ENCODE results near the gene C2orf49. TPM values are rescaled to one million over a fixed set of nuclear protein-coding genes. Genes with fewer than 3 reads are reported as not detected.

C2orf49 gene
- total and polyA plus RNA-seq, 2 donors (not counting 3 experiments of a cell fraction or from before 2014, with no cell fraction given): 4.6 to 15.0 TPM

- no peaks in the 10 kb centered on the region for H3K27me3 ChIP-seq (ENCODE audit: control insufficient read depth in 2 of 2, insufficient read depth in 2 of 2, low read length in 2 of 2)
- intact Hi-C loops (cut with micrococcal nuclease) (loop anchor here (1.0 kb wide), 1 partner anchor 9 kb away; no protein-coding TSS in a partner anchor), dilution Hi-C loops (cut with MboI; ENCODE audit: extremely low pct_ligation_motif_present, low sequenced_read_pairs) (no loop called here)
- POLR2A ChIA-PET: interaction anchor here (1.2 to 2.1 kb wide), 2 partner anchors 9 to 12 kb away, joined by 4 to 9 read pairs; no protein-coding TSS in a partner anchor
- H3K4me3 ChIP-seq (replicated peaks in 1 of 3; ENCODE audit: insufficient read depth in 1 of 3, low read depth in 1 of 3, low read length in 3 of 3): no peak overlapping the region
- H3K9me1 ChIP-seq (replicated peaks; ENCODE audit: control insufficient read depth, extremely low read depth, insufficient read depth, low read length): no peaks in the 10 kb centered on the region
- TF ChIP-seq FOS (IDR thresholded peaks at IDR 0.05; ENCODE audit: borderline replicate concordance, insufficient read depth, low read length) (no peak), EZH2 (IDR thresholded peaks at IDR 0.05; ENCODE audit: borderline replicate concordance, low read depth, low read length, severe bottlenecking) (no peak), GATA2 (IDR thresholded peaks at IDR 0.05; ENCODE audit: insufficient read depth, insufficient read length, low read depth, low read length) (no peak), POLR2A (IDR thresholded peaks at IDR 0.05; ENCODE audit: low read depth, low read length) (peak; percentile 58), CTCF (IDR thresholded peaks at IDR 0.05; ENCODE audit: extremely low read depth in 1 of 2, insufficient read depth in 1 of 2, low read depth in 1 of 2, low read length in 2 of 2) (no peak), JUN (IDR thresholded peaks at IDR 0.05; ENCODE audit: borderline replicate concordance, insufficient read depth, insufficient read length, low read depth) (peak; percentile 29)
- DNase-seq (ENCODE audit: low read depth, low spot score) (peak; percentile 90), FAIRE-seq (no peak)
- H3K27ac ChIP-seq (ENCODE audit: insufficient read depth, low read depth, low read length): peak overlapping the region; percentile 84
- H3K9ac ChIP-seq (replicated peaks; ENCODE audit: extremely low read depth, insufficient read depth, low read length): peak overlapping the region; percentile 64
- CTCF ChIA-PET: interaction anchor here (1.0 to 1.7 kb wide), 5 partner anchors 9 to 140 kb away, joined by 3 to 7 read pairs (median 3); partner anchors contain the start of gene FHL2
- peak overlapping the region; percentile 20 for H3K4me2 ChIP-seq (ENCODE audit: insufficient read depth, low read length)
- H3K4me1 ChIP-seq (ENCODE audit: control insufficient read depth, extremely low read depth, insufficient read depth, low read length): peaks cover 67% of the 10 kb centered on the region
- peaks cover 93% of the 10 kb centered on the region for H3K79me2 ChIP-seq (ENCODE audit: control insufficient read depth, insufficient read depth, low read length)
- H3K36me3 ChIP-seq (ENCODE audit: control insufficient read depth in 2 of 2, extremely low read depth in 1 of 2, insufficient read depth in 2 of 2, low read length in 2 of 2): peaks cover 40 to 52% of the 10 kb centered on the region in 2 experiments
- no peak overlapping the region for H2AFZ ChIP-seq (ENCODE audit: low read depth, low read length)
- no TSS peak for BruUV-seq (replicated peaks)
- no peaks in the 10 kb centered on the region for H4K20me1 ChIP-seq (replicated peaks; ENCODE audit: control insufficient read depth, extremely low read depth, insufficient read depth, low read length)
- no peaks in the 10 kb centered on the region for H3K9me3 ChIP-seq (replicated peaks; ENCODE audit: control insufficient read depth, insufficient read depth, low read length)
Observed at GRCh38 chr2:105380432-105381100, 43.2 kb downstream of the C2orf49 start.

All from endothelial cell of umbilical vein (primary cell).